ENCODE measurements around the gene C19orf67. TPM values are rescaled to one million over a fixed set of nuclear protein-coding genes. Genes with fewer than 3 reads are reported as not detected.

C19orf67 gene
- total and polyA plus RNA-seq, 2 of the 4 experiments (the other 2 are of a cell fraction), result not detected

DNA sequence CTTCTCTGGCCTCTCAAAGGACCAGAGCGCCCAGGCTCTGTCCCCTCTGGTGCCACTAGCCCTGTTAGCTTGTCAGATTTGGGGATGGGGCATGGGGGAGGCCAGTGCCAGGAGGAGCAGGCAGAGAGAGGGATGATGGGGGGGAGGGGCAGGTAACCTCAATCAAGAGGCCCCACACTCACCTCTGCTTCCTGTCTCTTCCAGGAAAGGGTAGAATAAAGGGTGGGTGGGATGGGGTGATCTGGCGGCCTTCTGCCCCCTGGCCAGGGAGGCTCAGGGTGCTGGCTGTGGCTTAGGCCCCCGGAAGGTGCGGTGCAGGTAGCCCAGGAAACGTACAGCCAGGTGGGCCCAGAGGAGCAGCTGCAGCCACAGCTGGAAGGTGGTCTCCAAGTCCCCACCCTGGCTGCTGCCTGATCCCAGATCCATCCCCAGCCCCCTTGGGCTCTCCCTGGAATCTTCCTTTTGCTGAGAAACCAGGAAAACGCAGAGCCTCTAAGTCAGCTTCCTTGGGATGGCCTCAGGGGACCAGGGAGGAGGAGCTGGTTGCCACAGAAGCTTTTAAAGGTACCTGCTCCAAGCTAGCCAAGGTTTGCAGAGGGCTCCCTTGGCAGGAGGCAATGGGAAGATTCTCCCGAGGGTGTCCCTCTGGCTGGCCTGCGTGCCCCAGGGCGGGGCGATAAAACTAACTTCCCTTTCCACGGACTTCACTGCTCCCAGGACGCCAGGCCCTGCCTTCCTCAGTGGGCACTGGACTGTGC, 26.6 kb upstream of the C19orf67 start:
- H3K14ac ChIP-seq (replicated peaks; ENCODE audit: low read depth, low read length), result 0 out of 2 replicates have a peak overlapping the region, but pooled peaks have one; percentile 57
- no peak overlapping the region for H3K4me2 ChIP-seq (ENCODE audit: low read depth, low read length)
- H3K4me3 ChIP-seq (ENCODE audit: insufficient read depth, low read depth, low read length), result no peak overlapping the region
- no peak overlapping the region; the same call in 1 of the 2 replicates for H3K18ac ChIP-seq (ENCODE audit: low read depth, low read length)
- peaks cover 15 to 79% of the 10 kb centered on the region in 2 experiments for H3K79me1 ChIP-seq (ENCODE audit: low read depth in 1 of 2, low read length in 2 of 2)
- peaks cover 8% of the 10 kb centered on the region for H4K20me1 ChIP-seq (ENCODE audit: insufficient read depth, low read length)
- no peak overlapping the region for H2BK20ac ChIP-seq (ENCODE audit: low read depth, low read length)
- no peak overlapping the region; the same call in 1 of the 2 replicates for H4K5ac ChIP-seq (ENCODE audit: low read depth, low read length)
- 67% methylated on average over 1 of the region's 12 CpGs; no CpG with 5 or more reads in 1 of the 2 experiments for WGBS, 2 experiments (ENCODE audit: extremely low coverage in 2 of 2, insufficient read length in 1 of 2)
- no peaks in the 10 kb centered on the region for H3K36me3 ChIP-seq (ENCODE audit: control insufficient read depth, insufficient read depth, low read length)
- no peak overlapping the region for H3K9ac ChIP-seq (ENCODE audit: low read depth, low read length)
- H4K8ac ChIP-seq (ENCODE audit: low read depth in 2 of 2, low read length in 2 of 2), result peak overlapping the region; percentile 64 to 83; a peak in 3 of 4 replicates
- no TSS peak for BruUV-seq (replicated peaks)
- DNase-seq (no peak), ATAC-seq (ENCODE audit: low read depth) (no peak)
- H3K27me3 ChIP-seq (ENCODE audit: control insufficient read depth, insufficient read depth, low read length), result no peaks in the 10 kb centered on the region
- intact Hi-C loops (cut with micrococcal nuclease) (no loop called here), in situ Hi-C loops (cut with MboI; ENCODE audit: low sequenced_read_pairs) (no loop called here), dilution Hi-C loops (cut with HindIII; ENCODE audit: low sequenced_read_pairs, unreplicated experiment) (no loop called here)
- TF ChIP-seq MAFK (IDR thresholded peaks at IDR 0.05; ENCODE audit: low read depth, low read length), result no peak
- TF ChIP-seq, protein P1, sequence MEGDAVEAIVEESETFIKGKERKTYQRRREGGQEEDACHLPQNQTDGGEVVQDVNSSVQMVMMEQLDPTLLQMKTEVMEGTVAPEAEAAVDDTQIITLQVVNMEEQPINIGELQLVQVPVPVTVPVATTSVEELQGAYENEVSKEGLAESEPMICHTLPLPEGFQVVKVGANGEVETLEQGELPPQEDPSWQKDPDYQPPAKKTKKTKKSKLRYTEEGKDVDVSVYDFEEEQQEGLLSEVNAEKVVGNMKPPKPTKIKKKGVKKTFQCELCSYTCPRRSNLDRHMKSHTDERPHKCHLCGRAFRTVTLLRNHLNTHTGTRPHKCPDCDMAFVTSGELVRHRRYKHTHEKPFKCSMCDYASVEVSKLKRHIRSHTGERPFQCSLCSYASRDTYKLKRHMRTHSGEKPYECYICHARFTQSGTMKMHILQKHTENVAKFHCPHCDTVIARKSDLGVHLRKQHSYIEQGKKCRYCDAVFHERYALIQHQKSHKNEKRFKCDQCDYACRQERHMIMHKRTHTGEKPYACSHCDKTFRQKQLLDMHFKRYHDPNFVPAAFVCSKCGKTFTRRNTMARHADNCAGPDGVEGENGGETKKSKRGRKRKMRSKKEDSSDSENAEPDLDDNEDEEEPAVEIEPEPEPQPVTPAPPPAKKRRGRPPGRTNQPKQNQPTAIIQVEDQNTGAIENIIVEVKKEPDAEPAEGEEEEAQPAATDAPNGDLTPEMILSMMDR (conservative IDR thresholded peaks at IDR 0.05; ENCODE audit: low read depth, low read length), result no peak
- TF ChIP-seq, protein P2, sequence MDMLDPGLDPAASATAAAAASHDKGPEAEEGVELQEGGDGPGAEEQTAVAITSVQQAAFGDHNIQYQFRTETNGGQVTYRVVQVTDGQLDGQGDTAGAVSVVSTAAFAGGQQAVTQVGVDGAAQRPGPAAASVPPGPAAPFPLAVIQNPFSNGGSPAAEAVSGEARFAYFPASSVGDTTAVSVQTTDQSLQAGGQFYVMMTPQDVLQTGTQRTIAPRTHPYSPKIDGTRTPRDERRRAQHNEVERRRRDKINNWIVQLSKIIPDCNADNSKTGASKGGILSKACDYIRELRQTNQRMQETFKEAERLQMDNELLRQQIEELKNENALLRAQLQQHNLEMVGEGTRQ (IDR thresholded peaks at IDR 0.05; ENCODE audit: low read depth, low read length), result no peak
- TF ChIP-seq BHLHE40 (IDR thresholded peaks at IDR 0.05; ENCODE audit: low read depth, low read length), result no peak
- no peak for TF ChIP-seq NFE2L2 (IDR thresholded peaks at IDR 0.05; ENCODE audit: low read depth, low read length)
- no peak for TF ChIP-seq POLR2A (IDR thresholded peaks at IDR 0.05; ENCODE audit: low read depth, low read length)
- no peak for TF ChIP-seq FOS (IDR thresholded peaks at IDR 0.05; ENCODE audit: low read depth, low read length)
- TF ChIP-seq RCOR1 (IDR thresholded peaks at IDR 0.05; ENCODE audit: insufficient replicate concordance, low read length), result no peak
- no peak for TF ChIP-seq SMC3 (IDR thresholded peaks at IDR 0.05; ENCODE audit: low read depth, low read length)
- no peak overlapping the region for H3K56ac ChIP-seq (ENCODE audit: extremely low read depth, insufficient read depth, low read length)
- H2BK15ac ChIP-seq (ENCODE audit: low read depth, low read length), result no peak overlapping the region
- H3K23ac ChIP-seq (ENCODE audit: low read depth, low read length), result 0 out of 2 replicates have a peak overlapping the region, but pooled peaks have one; percentile 56
- no peak overlapping the region for H2BK120ac ChIP-seq (ENCODE audit: low read depth, low read length)
- H3K4ac ChIP-seq (ENCODE audit: low read depth, low read length), result peak overlapping the region; percentile 78
- no peak overlapping the region for H3K27ac ChIP-seq (ENCODE audit: insufficient read depth, low read length)
- H2AFZ ChIP-seq (replicated peaks; ENCODE audit: low read length, poor library complexity), result peak overlapping the region; percentile 81
- peak overlapping the region; percentile 79 for H4K91ac ChIP-seq (ENCODE audit: insufficient read depth, low read depth, low read length)
- H2BK5ac ChIP-seq (ENCODE audit: low read depth, low read length, poor library complexity, severe bottlenecking), result no peak overlapping the region
- ChIA-PET CTCF (no interaction called here), POLR2A (ENCODE audit: unreplicated experiment) (interaction anchor here (0.6 kb wide), 1 partner anchor 237 kb away, joined by 3 read pairs; no protein-coding TSS in a partner anchor)
- H3K9me1 ChIP-seq (ENCODE audit: insufficient read depth, low read length), result peaks cover 17% of the 10 kb centered on the region; the same call in 1 of the 2 replicates
- H2AK9ac ChIP-seq (replicated peaks; ENCODE audit: low read depth, low read length, poor library complexity), result peak overlapping the region; percentile 71
- no peaks in the 10 kb centered on the region for H3K9me3 ChIP-seq (ENCODE audit: control insufficient read depth, insufficient read depth, low read length)
- 0 out of 2 replicates have a peak overlapping the region, but pooled peaks have one; percentile 3 for H2AK5ac ChIP-seq (ENCODE audit: low read depth, low read length)
- H3K4me1 ChIP-seq (ENCODE audit: control insufficient read depth, insufficient read depth, low read length), result peaks cover 15% of the 10 kb centered on the region

All from IMR-90 (cell line).